ENCODE results near the gene UNC5A. TPM values are rescaled to one million over a fixed set of nuclear protein-coding genes. Genes with fewer than 3 reads are reported as not detected.
A peak's percentile ranks its signal among the peaks of the same experiment; 100 is the strongest.
"Not testable (repeated sequence)": the region's sequence is repeated elsewhere in the genome, so short reads cannot be mapped to it uniquely, and the experiment has no call there.

Gene UNC5A
- total RNA-seq, 1 donor from 2014 or later: 0.34 TPM

DNA sequence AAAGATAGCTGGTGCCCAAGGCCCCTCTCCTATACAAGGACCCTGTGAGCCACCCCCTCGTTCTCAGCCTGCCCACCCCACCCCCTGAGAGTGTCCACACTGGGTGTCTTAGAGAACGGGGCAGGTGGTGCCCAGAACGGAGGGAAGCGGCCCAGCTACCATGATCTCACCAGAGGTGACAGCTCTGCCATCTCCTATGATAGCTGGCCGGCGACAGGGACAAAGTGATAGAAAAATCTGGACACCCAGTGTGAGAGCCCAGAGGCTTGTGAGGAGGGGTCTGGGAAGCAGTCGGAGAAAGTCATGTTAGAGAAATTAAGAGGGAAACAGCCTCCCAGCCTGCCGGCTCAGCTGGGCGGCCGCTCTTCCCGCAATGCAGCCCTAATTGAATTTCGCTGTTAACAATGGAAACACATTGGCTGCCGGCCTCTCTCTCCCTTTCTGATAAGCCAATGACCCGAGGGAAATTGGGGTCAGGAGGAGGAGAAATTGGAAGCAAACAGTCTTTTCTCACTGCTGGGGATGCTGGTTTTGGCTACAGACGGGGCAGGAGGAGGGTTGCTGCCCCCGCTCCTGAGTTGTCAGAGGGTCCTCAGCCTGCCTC lies 56.5 kb downstream of the UNC5A start:
- peak; percentile 7 for DNase-seq

DNA sequence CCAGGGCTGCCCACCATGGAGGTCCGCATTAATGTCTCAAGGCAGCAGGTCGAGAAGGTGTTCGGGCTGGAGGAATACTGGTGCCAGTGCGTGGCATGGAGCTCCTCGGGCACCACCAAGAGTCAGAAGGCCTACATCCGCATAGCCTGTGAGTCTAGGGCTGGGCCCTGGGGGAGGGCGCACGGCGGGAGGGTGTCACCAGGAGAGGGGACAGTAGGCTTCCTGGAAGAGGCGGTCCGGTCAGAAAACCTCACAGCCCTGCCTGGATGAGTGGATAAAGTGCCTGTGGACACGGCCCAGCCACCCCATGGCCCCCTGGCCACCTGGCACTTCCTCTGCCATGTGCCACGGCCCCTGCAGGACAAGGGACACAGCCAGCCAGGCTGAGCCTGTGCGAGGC lies 57.8 kb downstream of the UNC5A start:
- no peak for DNase-seq

DNA sequence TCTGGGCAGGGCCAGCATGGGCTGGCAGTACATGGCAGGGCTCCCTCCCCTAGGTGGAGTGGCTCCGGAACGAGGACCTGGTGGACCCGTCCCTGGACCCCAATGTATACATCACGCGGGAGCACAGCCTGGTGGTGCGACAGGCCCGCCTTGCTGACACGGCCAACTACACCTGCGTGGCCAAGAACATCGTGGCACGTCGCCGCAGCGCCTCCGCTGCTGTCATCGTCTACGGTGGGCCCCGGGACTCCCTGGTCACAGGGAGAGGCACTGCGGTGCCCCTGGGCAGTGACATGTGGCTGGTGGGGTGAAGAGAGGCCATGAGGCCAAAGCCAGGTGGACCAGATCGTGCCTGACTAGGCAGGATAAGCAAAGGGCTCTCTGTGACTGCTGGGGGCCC lies 58.4 kb downstream of the UNC5A start:
- no peak for DNase-seq

- no peak for DNase-seq
Measured at GRCh38 chr5:176869501-176870109, 59.2 kb downstream of the UNC5A start.

DNA sequence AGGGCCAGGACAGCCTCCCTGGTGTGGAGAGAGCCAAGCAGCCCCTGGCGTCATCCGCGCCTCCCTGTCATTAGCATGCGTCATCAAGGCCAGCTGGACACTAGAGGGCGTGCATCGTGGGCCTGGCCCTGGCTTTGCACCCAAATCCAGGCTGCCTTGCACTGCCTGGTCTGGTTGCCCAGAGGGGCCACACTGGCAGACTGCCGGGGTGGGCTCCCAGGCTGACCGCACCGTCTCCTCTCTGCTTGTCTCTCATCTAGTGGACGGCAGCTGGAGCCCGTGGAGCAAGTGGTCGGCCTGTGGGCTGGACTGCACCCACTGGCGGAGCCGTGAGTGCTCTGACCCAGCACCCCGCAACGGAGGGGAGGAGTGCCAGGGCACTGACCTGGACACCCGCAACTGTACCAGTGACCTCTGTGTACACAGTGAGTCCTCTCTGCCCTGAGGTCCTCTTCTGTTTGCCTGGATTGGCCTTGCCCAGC lies 59.8 kb downstream of the UNC5A start:
- peak; percentile 79 for DNase-seq

- DNase-seq: not testable (repeated sequence)
Measured at GRCh38 chr5:176870644-176871043, 60.3 kb downstream of the UNC5A start.

DNA sequence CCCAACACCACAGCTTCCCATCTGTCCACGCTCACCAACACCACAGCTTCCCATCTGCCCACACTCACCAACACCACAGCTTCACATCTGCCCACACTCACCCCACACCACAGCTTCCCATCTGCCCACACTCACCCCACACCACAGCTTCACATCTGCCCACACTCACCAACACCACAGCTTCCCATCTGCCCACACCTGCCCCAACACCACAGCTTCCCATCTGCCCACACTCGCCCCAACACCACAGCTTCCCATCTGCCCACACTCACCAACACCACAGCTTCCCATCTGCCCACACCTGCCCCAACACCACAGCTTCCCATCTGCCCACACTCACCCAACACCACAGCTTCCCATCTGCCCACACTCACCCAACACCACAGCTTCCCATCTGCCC lies 62.2 kb downstream of the UNC5A start:
- DNase-seq: not testable (repeated sequence)

DNA sequence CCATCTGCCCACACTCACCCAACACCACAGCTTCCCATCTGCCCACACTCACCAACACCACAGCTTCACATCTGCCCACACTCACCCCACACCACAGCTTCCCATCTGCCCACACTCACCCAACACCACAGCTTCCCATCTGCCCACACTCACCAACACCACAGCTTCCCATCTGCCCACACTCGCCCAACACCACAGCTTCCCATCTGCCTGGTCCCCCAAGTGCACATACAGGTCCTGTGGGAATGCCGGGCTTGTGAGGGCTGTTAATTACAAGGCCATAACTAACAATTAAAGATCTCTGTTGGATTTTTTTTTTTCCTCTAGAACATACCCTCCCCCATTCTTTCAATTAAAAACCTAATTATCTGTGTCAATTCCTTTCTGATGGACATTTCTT lies 62.7 kb downstream of the UNC5A start:
- DNase-seq: not testable (repeated sequence)

GRCh38 chr5:176873541-176874172 lies 63.3 kb downstream of the UNC5A start:
- no peak for DNase-seq

- no peak for DNase-seq
Measured at GRCh38 chr5:176874198-176874780, 63.9 kb downstream of the UNC5A start.

DNA sequence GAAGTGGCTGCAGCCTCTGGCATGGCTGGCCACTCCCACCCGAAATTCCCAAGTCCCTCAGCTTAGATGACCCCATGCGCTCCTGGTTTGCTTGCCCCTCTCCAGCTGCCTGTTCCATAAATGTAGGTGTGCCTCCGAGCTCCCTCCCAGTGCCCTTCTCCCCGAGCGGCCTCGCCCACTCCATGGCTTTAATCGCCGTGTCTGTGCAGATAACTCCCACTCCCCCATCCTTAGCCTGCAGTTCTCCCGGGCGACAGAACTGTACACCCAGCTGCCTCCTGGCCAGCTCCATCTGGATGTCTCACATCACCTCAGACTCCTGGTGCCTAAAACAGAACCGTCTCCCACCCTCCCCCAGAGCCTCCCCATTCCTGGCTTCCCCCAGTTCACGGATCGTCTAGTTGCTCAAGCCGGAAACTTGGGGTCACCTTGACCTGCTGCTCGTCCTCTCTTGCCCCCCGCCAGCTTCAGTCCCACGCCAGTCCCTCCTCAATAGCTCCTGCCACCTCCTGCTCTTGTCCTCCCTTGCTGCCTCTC lies 64.7 kb downstream of the UNC5A start:
- no peak for DNase-seq

- DNase-seq: no peak
Measured at GRCh38 chr5:176875783-176876505, 65.6 kb downstream of the UNC5A start.

- DNase-seq: no peak
Measured at GRCh38 chr5:176876506-176877431, 66.4 kb downstream of the UNC5A start.

- no peak for DNase-seq
Measured at GRCh38 chr5:176877793-176878331, 67.5 kb downstream of the UNC5A start.

GRCh38 chr5:176878463-176878862 lies 68.1 kb downstream of the UNC5A start:
- DNase-seq: no peak

GRCh38 chr5:176878906-176879662 lies 68.7 kb downstream of the UNC5A start:
- no peak for DNase-seq

- no peak for DNase-seq
Measured at GRCh38 chr5:176879663-176880361, 69.5 kb downstream of the UNC5A start.

DNA sequence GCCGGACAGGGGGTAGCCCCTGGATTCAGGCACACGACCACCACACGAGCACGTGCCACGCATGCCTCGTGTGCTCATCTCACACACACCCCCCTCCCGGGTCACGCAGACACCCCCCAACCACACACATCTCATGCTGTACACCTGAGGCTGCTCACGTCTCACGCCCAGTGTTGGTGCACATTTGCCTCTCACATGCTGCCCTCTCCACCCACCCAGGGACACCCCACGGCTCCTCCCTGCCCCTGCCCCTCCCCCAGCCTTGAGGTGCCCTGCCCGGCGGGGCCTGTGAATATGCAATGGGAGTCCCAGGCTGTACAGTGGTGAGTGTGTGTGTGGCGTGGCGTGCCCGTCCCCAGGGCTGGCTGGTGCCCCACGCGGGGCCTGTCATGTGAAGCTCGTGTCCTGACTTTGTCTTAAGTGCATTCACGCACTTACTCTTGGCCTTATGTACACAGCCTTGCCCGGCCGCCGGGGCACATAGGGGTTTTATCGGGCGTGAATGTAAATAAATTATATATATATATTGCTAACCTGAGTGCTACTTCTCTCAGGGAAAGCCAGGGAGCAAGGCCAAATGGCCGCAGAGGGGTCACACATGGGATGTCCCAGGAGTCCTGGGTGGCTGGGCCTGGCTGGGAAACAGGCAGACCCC lies 70.1 kb downstream of the UNC5A start:
- no peak for DNase-seq

GRCh38 chr5:176881021-176881749 lies 70.8 kb downstream of the UNC5A start:
- DNase-seq: no peak

Measured in dermis blood vessel endothelial cell (primary cell).